Measurements from ENCODE around the gene PAK1. TPM values are rescaled to one million over a fixed set of nuclear protein-coding genes. Genes with fewer than 3 reads are reported as not detected.

The PAK1 gene
- polyA plus RNA-seq: 18.9 and 60.3 TPM in 2 replicates

DNA sequence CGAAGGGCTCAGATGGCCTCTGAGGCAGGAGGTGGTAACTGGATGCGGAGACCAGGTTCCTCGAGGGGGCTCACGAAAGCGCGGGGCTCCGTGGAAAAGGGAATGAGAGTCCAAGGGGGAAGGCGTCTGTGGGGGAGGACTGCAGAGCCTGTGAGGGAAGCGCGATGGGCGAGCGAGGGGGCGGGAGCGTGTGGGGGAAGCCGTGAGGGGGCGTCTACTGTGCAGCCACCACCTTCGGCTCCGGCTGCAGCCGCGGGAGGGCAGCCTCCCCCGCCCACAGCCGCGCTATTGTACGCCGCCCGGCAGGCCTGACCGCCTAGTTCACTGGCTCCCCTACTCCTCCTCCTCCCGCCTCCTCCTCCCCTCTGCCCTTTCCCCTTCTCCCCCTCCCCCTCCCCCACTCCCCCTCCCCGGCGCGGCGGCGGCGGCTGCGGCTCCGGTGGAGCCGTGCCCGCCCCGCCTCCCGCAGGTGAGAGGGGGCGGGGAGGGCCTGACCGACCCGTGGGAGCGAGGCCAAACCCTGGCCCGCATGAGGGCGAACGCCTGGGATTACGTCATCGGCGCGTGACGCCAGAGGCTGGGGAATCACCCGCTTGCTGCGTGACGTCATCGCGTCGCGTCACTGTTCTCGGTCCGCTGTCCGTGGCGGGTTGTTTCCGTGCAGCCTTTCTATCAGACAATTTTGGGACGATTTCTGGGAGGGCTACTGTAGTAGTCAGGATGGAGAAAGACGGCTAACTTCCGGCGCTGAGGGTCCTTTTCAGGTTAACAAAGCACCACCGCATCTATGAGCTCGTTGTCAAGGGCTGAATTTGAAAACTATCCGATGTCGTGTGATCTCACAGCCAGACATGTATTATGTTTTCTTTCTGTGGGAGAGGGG, at the start of gene PAK1:
PAK1 (minus strand) TSS at position 294 of the 883 bp plus-strand sequence. CDS start 81,574 bp downstream, outside the sequence.

DNA sequence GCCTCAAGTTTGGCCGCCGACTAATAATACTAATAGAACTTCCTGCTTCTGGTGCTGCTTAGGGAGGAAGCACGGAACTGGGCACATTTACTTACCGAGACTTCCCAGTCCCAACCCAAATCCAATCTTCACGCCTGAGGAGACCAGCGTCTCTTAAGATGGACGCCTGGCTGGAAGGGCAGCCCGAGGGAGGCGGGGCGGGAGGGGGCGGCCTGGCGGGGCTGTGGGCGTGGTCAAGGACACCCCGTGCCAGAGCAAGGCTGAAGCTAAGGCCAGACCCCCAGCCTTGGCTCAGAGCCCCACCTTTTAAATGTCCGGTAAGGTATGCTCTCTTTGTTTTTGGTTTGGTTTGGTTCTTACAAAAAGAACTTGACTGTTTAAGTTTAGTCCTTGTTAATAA, 172.4 kb downstream of the PAK1 start, which contains the start of gene GDPD4:
GDPD4 (minus strand) TSS at position 177 of the 400 bp plus-strand sequence. CDS start 16,549 bp downstream, outside the sequence.

Other genes starting within 250 kb of the PAK1 start
- not detected in 2 replicates for gene GDPD4, start 172.4 kb downstream of the PAK1 start, polyA plus RNA-seq
- 10.9 and 14.2 TPM in 2 replicates for gene AQP11, start 115.9 kb upstream of the PAK1 start, polyA plus RNA-seq
- gene CLNS1A, start 163.7 kb upstream of the PAK1 start, polyA plus RNA-seq: 120 and 148 TPM in 2 replicates

Measured in Purkinje cell (primary cell).